NT2/D1 (cell line): Measurements from ENCODE around the gene GNAI3.

ENCODE experiments used
- SUZ12 ChIP-seq: IDR thresholded peaks from 2 replicates; pipeline ENCODE4 v1.6.1; 2011; ENCODE audit not compliant: insufficient read length, insufficient read depth; ENCODE audit errors: extremely low read depth
- YY1 ChIP-seq: IDR thresholded peaks from 2 replicates; pipeline ENCODE4 v1.6.1; 2011; ENCODE audit not compliant: insufficient read length, insufficient read depth
- ZNF274 ChIP-seq: IDR thresholded peaks from 2 replicates; pipeline ENCODE4 v1.6.1; 2011; ENCODE audit warnings: mild to moderate bottlenecking, low read depth, low read length

DNA sequence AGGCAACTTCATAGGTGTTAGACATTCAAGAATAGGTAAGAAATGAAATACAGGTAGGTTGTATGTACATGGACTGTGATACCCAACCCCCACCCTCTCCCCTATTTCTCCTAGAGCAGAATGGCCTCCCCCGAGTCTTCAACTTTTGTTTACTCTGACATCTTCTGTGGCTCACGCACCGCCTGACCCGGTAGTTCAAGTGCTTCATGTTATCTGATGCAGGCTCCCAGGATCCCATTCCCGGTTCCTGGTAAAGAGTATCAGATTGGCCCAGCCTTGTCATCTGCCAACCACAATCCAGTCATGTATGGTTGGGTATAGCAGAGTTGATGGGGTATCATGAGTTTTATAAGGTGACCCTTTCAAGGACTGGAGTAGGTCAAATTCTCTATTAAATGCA lies 9.1 kb downstream of the GNAI3 start:
- TF ChIP-seq SUZ12, result no peak
- no peak for TF ChIP-seq ZNF274
- no peak for TF ChIP-seq YY1
